Right kidney (tissue), 1 donor: ENCODE measurements around the gene LRP11.

ENCODE experiments used
- DNase-seq: peaks from one replicate; pipeline ENCODE4 v3.0.0-alpha.2; 2016

Gene LRP11

GRCh38 chr6:149781715-149782114, 82.4 kb downstream of the LRP11 start:
- no peak for DNase-seq

GRCh38 chr6:149779644-149779963, 84.6 kb downstream of the LRP11 start:
- no peak for DNase-seq

- DNase-seq: no peak
These were observed 86.5 kb downstream of the LRP11 start for GRCh38 chr6:149777624-149778023.

- no peak for DNase-seq
These were observed 92.2 kb downstream of the LRP11 start for GRCh38 chr6:149771925-149772324.

- no peak for DNase-seq
These were observed 93.0 kb downstream of the LRP11 start for GRCh38 chr6:149771185-149771584.

GRCh38 chr6:149769676-149770075, 94.5 kb downstream of the LRP11 start:
- DNase-seq: no peak
